ENCODE measurements around the gene SLC7A4.
"Not testable (repeated sequence)": the region's sequence is repeated elsewhere in the genome, so short reads cannot be mapped to it uniquely, and the experiment has no call there.

SLC7A4 gene

DNA sequence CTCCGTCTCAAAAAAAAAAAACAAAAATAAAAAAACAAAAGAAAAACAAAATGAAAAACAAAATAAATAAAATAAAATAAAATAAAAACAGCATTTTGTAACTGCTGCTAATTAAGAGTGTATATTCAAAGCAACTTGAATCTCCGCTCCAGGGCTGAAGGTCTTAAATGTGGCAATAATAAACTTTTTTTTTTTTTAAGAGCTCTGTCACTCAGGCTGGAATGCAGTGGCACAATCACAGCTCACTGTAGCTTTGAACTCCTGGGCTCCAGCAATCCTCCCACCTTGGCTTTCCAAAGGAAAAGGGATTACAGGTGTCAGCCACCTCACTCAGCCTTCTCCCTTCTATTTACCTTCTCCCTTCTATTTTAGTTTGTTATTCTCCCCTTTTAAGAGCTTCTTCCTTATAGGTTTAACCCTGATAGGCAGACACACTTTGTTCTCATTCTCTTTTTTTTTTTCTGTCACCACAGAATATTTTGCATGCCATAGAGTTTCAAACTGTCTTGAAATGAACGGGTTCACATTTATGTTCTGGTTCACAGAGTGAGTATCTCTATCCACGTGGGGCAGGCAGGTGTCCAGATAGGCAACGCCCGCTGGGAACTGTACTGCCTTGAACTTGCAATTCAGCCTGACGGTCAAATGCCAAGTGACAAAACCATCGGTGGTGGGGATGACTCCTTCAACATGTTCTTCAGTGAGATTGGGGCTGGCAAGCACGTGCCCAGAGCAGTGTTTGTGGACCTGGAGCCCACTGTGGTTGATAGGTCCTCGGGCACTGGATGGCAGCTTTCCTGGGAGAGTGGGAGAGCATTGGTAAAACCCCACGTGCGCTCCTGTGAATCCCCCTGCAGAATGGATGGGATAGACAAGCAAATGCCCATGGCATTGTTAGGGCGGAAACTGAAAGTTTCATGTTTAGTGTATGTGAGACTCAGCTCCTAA is 32.8 kb upstream of the SLC7A4 start:
- TF ChIP-seq SPI1 (IDR thresholded peaks at IDR 0.05; ENCODE audit: low read depth, low read length) (no peak), POLR2A (IDR thresholded peaks at IDR 0.05; ENCODE audit: low read depth, low read length) (no peak)
- no peak for FAIRE-seq
- DNase-seq (ENCODE audit: insufficient read length, low spot score): no peak

- not testable (repeated sequence) for DNase-seq (ENCODE audit: insufficient read length, low spot score); FAIRE-seq
These were observed 32.1 kb upstream of the SLC7A4 start for GRCh38 chr22:21064425-21064824.

DNA sequence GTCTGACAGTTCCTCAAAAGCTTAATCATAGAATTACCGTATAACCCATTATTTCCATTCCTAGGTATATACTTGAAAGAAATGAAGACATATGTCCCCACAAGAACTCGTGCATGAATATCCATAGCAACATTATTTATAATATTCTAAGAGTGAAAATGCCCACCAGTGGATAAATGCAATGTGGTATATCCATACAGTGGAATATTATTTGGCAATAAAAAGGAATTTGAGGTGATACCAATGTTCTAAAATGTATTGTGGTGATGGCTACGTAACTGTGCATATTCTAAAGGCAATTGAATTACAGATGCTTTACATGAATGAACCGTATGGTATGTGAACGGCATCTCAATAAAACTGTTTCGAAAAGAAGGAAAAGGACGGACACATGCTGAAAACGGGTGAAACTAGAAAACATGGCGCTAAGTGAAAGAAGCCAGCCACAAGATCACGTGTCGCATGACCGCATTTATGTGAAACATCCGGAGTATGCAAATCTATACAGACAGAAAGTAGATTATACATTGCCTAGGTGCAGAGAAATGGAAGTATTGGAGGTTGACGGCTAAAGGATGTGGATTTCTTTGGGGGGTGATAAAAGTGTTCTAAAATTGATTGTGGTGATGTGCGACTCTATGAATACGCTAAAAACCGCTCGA is 29.4 kb upstream of the SLC7A4 start:
- DNase-seq (ENCODE audit: insufficient read length, low spot score); FAIRE-seq: not testable (repeated sequence)

DNA sequence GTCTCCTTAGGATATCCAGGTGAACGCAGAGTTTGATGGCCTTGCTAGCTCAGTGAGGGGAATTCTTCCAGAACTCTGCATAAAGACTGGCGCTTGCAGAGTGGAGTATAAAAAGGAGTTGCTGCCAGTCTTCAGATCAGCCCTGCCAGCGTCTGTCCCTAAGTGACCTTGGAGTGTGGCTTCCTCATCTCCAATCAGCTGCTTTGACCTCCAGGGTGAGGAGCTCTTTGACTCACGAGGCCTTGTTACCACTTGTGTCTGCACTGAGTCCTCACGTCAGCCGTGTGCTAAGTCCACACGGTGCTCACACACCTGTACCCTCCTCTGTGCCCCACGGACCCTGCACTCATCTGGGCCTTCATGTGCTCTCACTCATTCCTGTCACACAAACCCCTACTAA is 28.0 kb upstream of the SLC7A4 start:
- peak; percentile 56 for FAIRE-seq
- not testable (repeated sequence) for DNase-seq (ENCODE audit: insufficient read length, low spot score)

GRCh38 chr22:21055880-21056319 is 23.5 kb upstream of the SLC7A4 start:
- DNase-seq (ENCODE audit: insufficient read length, low spot score): no peak
- peak; percentile 33; the same call in 1 of the 2 replicates for TF ChIP-seq SPI1 (IDR thresholded peaks at IDR 0.05; ENCODE audit: low read depth, low read length)
- TF ChIP-seq TAF1 (IDR thresholded peaks at IDR 0.05; ENCODE audit: low read depth, low read length): no peak
- FAIRE-seq: no peak

DNA sequence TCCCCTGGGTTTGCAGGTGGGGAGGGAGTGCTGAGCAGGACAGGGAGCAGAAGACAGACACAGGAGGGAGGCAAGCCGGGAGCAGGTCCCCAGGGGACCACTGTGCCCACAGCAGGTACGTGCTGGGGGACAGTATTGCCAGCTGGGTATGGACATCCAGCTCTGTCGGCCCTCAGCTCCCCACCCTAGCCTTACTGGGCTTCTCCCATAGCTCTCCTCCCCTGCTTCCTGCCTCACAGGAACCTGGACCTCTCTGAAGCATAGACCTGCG is 23.1 kb upstream of the SLC7A4 start:
- TF ChIP-seq POU2F2 (IDR thresholded peaks at IDR 0.05; ENCODE audit: low read depth, low read length) (no peak), POLR2AphosphoS5 (IDR thresholded peaks at IDR 0.05; ENCODE audit: low read depth, low read length) (no peak), TAF1 (IDR thresholded peaks at IDR 0.05; ENCODE audit: low read depth, low read length) (no peak), POLR2A (IDR thresholded peaks at IDR 0.05; ENCODE audit: low read depth, low read length) (no peak), SPI1 (IDR thresholded peaks at IDR 0.05; ENCODE audit: low read depth, low read length) (no peak), PAX5 (IDR thresholded peaks at IDR 0.05; ENCODE audit: insufficient read depth, low read length, severe bottlenecking) (no peak)
- FAIRE-seq: no peak

GRCh38 chr22:21054714-21055563 is 22.6 kb upstream of the SLC7A4 start:
- TF ChIP-seq PAX5 (IDR thresholded peaks at IDR 0.05; ENCODE audit: insufficient read depth, low read length, severe bottlenecking): no peak
- TF ChIP-seq TAF1 (IDR thresholded peaks at IDR 0.05; ENCODE audit: low read depth, low read length): no peak
- TF ChIP-seq POU2F2 (IDR thresholded peaks at IDR 0.05; ENCODE audit: low read depth, low read length): no peak
- TF ChIP-seq POLR2AphosphoS5 (IDR thresholded peaks at IDR 0.05; ENCODE audit: low read depth, low read length): no peak
- no peak for TF ChIP-seq SPI1 (IDR thresholded peaks at IDR 0.05; ENCODE audit: low read depth, low read length)
- TF ChIP-seq POLR2A (IDR thresholded peaks at IDR 0.05; ENCODE audit: low read depth, low read length): no peak
- FAIRE-seq: no peak
- DNase-seq (ENCODE audit: insufficient read length, low spot score): no peak

More for the DNA sequence above, 23.1 kb upstream of the SLC7A4 start:
- DNase-seq (ENCODE audit: insufficient read length, low spot score): no peak

DNA sequence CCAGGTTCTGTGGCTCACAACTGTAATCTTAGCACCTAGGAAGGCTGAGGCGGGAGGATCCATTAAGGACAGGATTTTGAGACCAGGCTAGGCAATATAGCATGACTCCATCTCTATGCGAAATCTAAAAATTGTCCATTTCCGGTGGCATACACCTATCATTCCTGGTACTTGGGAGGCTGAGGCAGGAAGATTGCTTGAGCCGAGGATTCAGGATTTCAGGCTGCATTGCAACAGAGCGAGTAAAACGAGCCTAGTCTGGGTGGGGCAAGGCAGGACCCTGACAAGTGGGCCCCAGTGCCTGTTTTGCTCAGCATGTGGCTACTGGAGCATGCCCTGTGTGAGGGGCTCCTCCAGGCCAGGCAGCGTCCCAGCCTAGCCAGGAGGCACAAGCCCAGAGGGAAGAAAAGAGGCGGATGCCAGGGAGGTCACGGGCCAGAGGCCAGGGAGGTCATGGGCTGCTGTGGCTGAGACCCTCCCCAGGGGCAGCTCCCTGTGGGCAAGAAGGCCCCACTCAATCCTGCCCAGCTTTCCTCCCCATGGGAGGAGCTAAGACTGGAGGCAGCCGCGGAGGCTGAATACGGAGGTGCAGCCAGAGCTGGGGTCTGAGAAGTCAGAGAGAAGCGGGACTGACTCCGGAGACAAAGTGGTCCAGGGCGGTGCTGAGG is 21.8 kb upstream of the SLC7A4 start:
- TF ChIP-seq SPI1 (IDR thresholded peaks at IDR 0.05; ENCODE audit: low read depth, low read length): no peak
- no peak for TF ChIP-seq PAX5 (IDR thresholded peaks at IDR 0.05; ENCODE audit: insufficient read depth, low read length, severe bottlenecking)
- no peak for TF ChIP-seq POU2F2 (IDR thresholded peaks at IDR 0.05; ENCODE audit: low read depth, low read length)
- TF ChIP-seq POLR2A (IDR thresholded peaks at IDR 0.05; ENCODE audit: low read depth, low read length): no peak
- no peak for TF ChIP-seq POLR2AphosphoS5 (IDR thresholded peaks at IDR 0.05; ENCODE audit: low read depth, low read length)
- TF ChIP-seq TAF1 (IDR thresholded peaks at IDR 0.05; ENCODE audit: low read depth, low read length): no peak
- DNase-seq (ENCODE audit: insufficient read length, low spot score) (no peak), FAIRE-seq (no peak)

GRCh38 chr22:21052715-21053459 is 20.5 kb upstream of the SLC7A4 start:
- DNase-seq (ENCODE audit: insufficient read length, low spot score) (no peak), FAIRE-seq (no peak)
- TF ChIP-seq POLR2A (IDR thresholded peaks at IDR 0.05; ENCODE audit: low read depth, low read length) (no peak), POU2F2 (IDR thresholded peaks at IDR 0.05; ENCODE audit: low read depth, low read length) (no peak)

All from GM12891 (cell line).